ENCODE results near the gene TP63.

Gene TP63

GRCh38 chr3:189860296-189860695, 229.1 kb downstream of the TP63 start:
- H3K4me3 ChIP-seq (ENCODE audit: low read length) = no peak overlapping the region
- TF ChIP-seq ZNF274 (IDR thresholded peaks at IDR 0.05; ENCODE audit: low read depth, low read length) = no peak

- H3K4me3 ChIP-seq (ENCODE audit: low read length) = no peak overlapping the region
- TF ChIP-seq ZNF274 (IDR thresholded peaks at IDR 0.05; ENCODE audit: low read depth, low read length) = no peak
These were observed 231.3 kb downstream of the TP63 start for GRCh38 chr3:189862385-189862998.

GRCh38 chr3:189863031-189863430, 231.8 kb downstream of the TP63 start:
- no peak for TF ChIP-seq ZNF274 (IDR thresholded peaks at IDR 0.05; ENCODE audit: low read depth, low read length)
- no peak overlapping the region for H3K4me3 ChIP-seq (ENCODE audit: low read length)

GRCh38 chr3:189868061-189868460, 236.9 kb downstream of the TP63 start:
- TF ChIP-seq ZNF274 (IDR thresholded peaks at IDR 0.05; ENCODE audit: low read depth, low read length) = no peak

GRCh38 chr3:189869165-189869564, 238.0 kb downstream of the TP63 start:
- H3K4me3 ChIP-seq (ENCODE audit: low read length) = no peak overlapping the region
- no peak for TF ChIP-seq ZNF274 (IDR thresholded peaks at IDR 0.05; ENCODE audit: low read depth, low read length)

More at GRCh38 chr3:189868061-189868460, 236.9 kb downstream of the TP63 start:
- no peak overlapping the region for H3K4me3 ChIP-seq (ENCODE audit: low read length)

- no peak for TF ChIP-seq ZNF274 (IDR thresholded peaks at IDR 0.05; ENCODE audit: low read depth, low read length)
- H3K4me3 ChIP-seq (ENCODE audit: low read length) = no peak overlapping the region
These were observed 240.2 kb downstream of the TP63 start for GRCh38 chr3:189871418-189871817.

GRCh38 chr3:189883113-189883753, 252.0 kb downstream of the TP63 start:
- no peak overlapping the region for H3K4me3 ChIP-seq (ENCODE audit: low read length)
- no peak for TF ChIP-seq ZNF274 (IDR thresholded peaks at IDR 0.05; ENCODE audit: low read depth, low read length)

- no peak for TF ChIP-seq ZNF274 (IDR thresholded peaks at IDR 0.05; ENCODE audit: low read depth, low read length)
- H3K4me3 ChIP-seq (ENCODE audit: low read length) = no peak overlapping the region
These were observed 259.3 kb downstream of the TP63 start for GRCh38 chr3:189890496-189890895.

GRCh38 chr3:189896533-189896932, 265.3 kb downstream of the TP63 start:
- TF ChIP-seq ZNF274 (IDR thresholded peaks at IDR 0.05; ENCODE audit: low read depth, low read length) = no peak
- no peak overlapping the region for H3K4me3 ChIP-seq (ENCODE audit: low read length)

- H3K4me3 ChIP-seq (ENCODE audit: low read length) = no peak overlapping the region
- no peak for TF ChIP-seq ZNF274 (IDR thresholded peaks at IDR 0.05; ENCODE audit: low read depth, low read length)
These were observed 266.2 kb downstream of the TP63 start for GRCh38 chr3:189897406-189897805.

- H3K4me3 ChIP-seq (ENCODE audit: low read length) = no peak overlapping the region
- no peak for TF ChIP-seq ZNF274 (IDR thresholded peaks at IDR 0.05; ENCODE audit: low read depth, low read length)
These were observed 267.5 kb downstream of the TP63 start for GRCh38 chr3:189898559-189899153.

GRCh38 chr3:189899186-189899585, 268.0 kb downstream of the TP63 start:
- TF ChIP-seq ZNF274 (IDR thresholded peaks at IDR 0.05; ENCODE audit: low read depth, low read length) = no peak
- no peak overlapping the region for H3K4me3 ChIP-seq (ENCODE audit: low read length)

- no peak overlapping the region for H3K4me3 ChIP-seq (ENCODE audit: low read length)
- TF ChIP-seq ZNF274 (IDR thresholded peaks at IDR 0.05; ENCODE audit: low read depth, low read length) = no peak
These were observed 269.4 kb downstream of the TP63 start for GRCh38 chr3:189900578-189900977.

GRCh38 chr3:189901481-189901880, 270.3 kb downstream of the TP63 start:
- TF ChIP-seq ZNF274 (IDR thresholded peaks at IDR 0.05; ENCODE audit: low read depth, low read length) = no peak
- no peak overlapping the region for H3K4me3 ChIP-seq (ENCODE audit: low read length)

All from GM08714 (cell line).